SK-N-SH (cell line): ENCODE data around the gene CDH20. TPM values are rescaled to one million over a fixed set of nuclear protein-coding genes. Genes with fewer than 3 reads are reported as not detected.

Source experiments
- CTCF ChIA-PET: fragments of 300-600, 350-600 bp; formaldehyde crosslinking; extraction: SDS; loops from one replicate; lab custom pipeline; 2021; lab: Yijun Ruan, JAX
- POLR2A ChIA-PET: fragments of 350-600 bp; sonication (Branson Sonifier 250); formaldehyde crosslinking; extraction: SDS; loops from one replicate; lab custom pipeline; 2020; ENCODE audit warnings: antibody characterized with exemption, inconsistent platforms; lab: Yijun Ruan, JAX
- DNase-seq: peaks from one replicate; pipeline ENCODE4 v3.0.0; 2012
- H2AFZ ChIP-seq: fragments of 200-600 bp; sonication (generic); 2 replicates; pipeline ENCODE4 v1.8.1; 2016; ENCODE audit warnings: antibody characterized with exemption, mild to moderate bottlenecking, low read depth
- H3F3A ChIP-seq: fragments of 200-600 bp; sonication (generic); replicated peaks from 2 replicates; pipeline ENCODE3; 2016; ENCODE audit warnings: antibody characterized with exemption, mild to moderate bottlenecking; ENCODE audit not compliant: insufficient read depth
- H3K27ac ChIP-seq, 2 experiments: fragments of 200-500 bp in 1 of 2; fragments of 200-600 bp in 1 of 2; sonication (Bioruptor generic) in 1 of 2; sonication (generic), shearing (Covaris generic) in 1 of 2; 2 replicates each; pipeline versions ENCODE4 v1.5.1 to v1.6.1; 2014 to 2016; ENCODE audit warnings: low read depth in 2 of 2, inconsistent platforms in 1 of 2, low read length in 1 of 2, mild to moderate bottlenecking in 1 of 2, mixed read lengths in 1 of 2
- H3K27me3 ChIP-seq: fragments of 200-600 bp; sonication (generic), shearing (Covaris generic); 2 replicates; pipeline ENCODE4 v1.6.1; 2016; ENCODE audit warnings: mixed run types; ENCODE audit not compliant: insufficient read depth
- H3K36me3 ChIP-seq, 2 experiments: fragments of 200-500 bp in 1 of 2; fragments of 200-600 bp in 1 of 2; sonication (Bioruptor generic) in 1 of 2; sonication (generic) in 1 of 2; replicated peaks in 1 of 2; 2 replicates each; pipeline versions ENCODE3 to v1.5.1; 2014 to 2016; ENCODE audit warnings: low read length in 1 of 2, mild to moderate bottlenecking in 1 of 2; ENCODE audit not compliant: insufficient read depth in 2 of 2, control insufficient read depth in 1 of 2
- H3K4me1 ChIP-seq, 2 experiments: fragments of 200-500 bp in 1 of 2; fragments of 200-600 bp in 1 of 2; sonication (Bioruptor generic) in 1 of 2; sonication (generic), shearing (Covaris generic) in 1 of 2; 2 replicates each; pipeline versions ENCODE4 v1.5.1 to v1.6.1; 2014 to 2016; ENCODE audit warnings: low read depth in 1 of 2, low read length in 1 of 2, mixed run types in 1 of 2; ENCODE audit not compliant: insufficient read depth in 2 of 2, control insufficient read depth in 1 of 2
- H3K4me2 ChIP-seq: fragments of 200-600 bp; sonication (generic), shearing (Covaris generic); 2 replicates; pipeline ENCODE4 v1.6.1; 2017; ENCODE audit warnings: mixed run types
- H3K4me3 ChIP-seq, 2 experiments: fragments of 200-500 bp in 1 of 2; fragments of 200-600 bp in 1 of 2; sonication (Bioruptor generic) in 1 of 2; sonication (generic), shearing (Covaris generic) in 1 of 2; 2 replicates each; pipeline versions ENCODE4 v1.5.1 to v1.8.1; 2014 to 2016; ENCODE audit warnings: low read depth in 2 of 2, inconsistent platforms in 1 of 2, low read length in 1 of 2, mild to moderate bottlenecking in 1 of 2, mixed read lengths in 1 of 2, moderate library complexity in 1 of 2
- H3K79me2 ChIP-seq: fragments of 200-600 bp; sonication (generic); 2 replicates; pipeline ENCODE4 v1.8.1; 2017; ENCODE audit warnings: mild to moderate bottlenecking; ENCODE audit not compliant: insufficient read depth
- H3K9ac ChIP-seq: fragments of 200-600 bp; sonication (generic); 2 replicates; pipeline ENCODE4 v1.6.1; 2017; ENCODE audit warnings: mixed run types
- H3K9me2 ChIP-seq: fragments of 200-600 bp; sonication (generic); 2 replicates; pipeline ENCODE4 v1.6.1; 2017; ENCODE audit warnings: mixed run types
- H3K9me3 ChIP-seq: fragments of 200-600 bp; sonication (generic); 2 replicates; pipeline ENCODE4 v1.6.1; 2017; ENCODE audit warnings: mixed run types, mild to moderate bottlenecking, moderate library complexity
- H4K20me1 ChIP-seq: fragments of 200-600 bp; sonication (generic); 2 replicates; pipeline ENCODE4 v1.6.1; 2017; ENCODE audit warnings: mild to moderate bottlenecking, mixed run types; ENCODE audit not compliant: insufficient read depth
- CHD2 ChIP-seq: fragments of 150-350 bp; IDR thresholded peaks from 2 replicates; pipeline ENCODE4 v1.6.1; 2018; ENCODE audit warnings: low read length; ENCODE audit not compliant: partially characterized antibody
- CTCF ChIP-seq: fragments of 200-600 bp; sonication (generic); IDR thresholded peaks from 2 replicates; pipeline ENCODE4 v1.6.1; 2017; ENCODE audit warnings: antibody characterized with exemption, mild to moderate bottlenecking, moderate library complexity
- EP300 ChIP-seq, 2 experiments: IDR thresholded peaks; 2 replicates each; pipeline versions ENCODE4 v1.4.0 to v1.6.1; 2012; ENCODE audit warnings: borderline replicate concordance in 1 of 2, low read depth in 1 of 2, low read length in 1 of 2
- EZH2phosphoT487 ChIP-seq: fragments of 200-600 bp; sonication (generic); IDR thresholded peaks from 2 replicates; pipeline ENCODE4 v1.6.1; 2017; ENCODE audit warnings: low read depth, mixed run types, mild to moderate bottlenecking, antibody characterized with exemption, moderate library complexity, borderline replicate concordance
- FOXM1 ChIP-seq: IDR thresholded peaks from 2 replicates; pipeline ENCODE4 v1.4.0; 2012; ENCODE audit warnings: low read depth, mild to moderate bottlenecking
- GATA2 ChIP-seq: sonication (generic); formaldehyde crosslinking; IDR thresholded peaks from 2 replicates; pipeline ENCODE4 v1.5.0; 2020; ENCODE audit warnings: mild to moderate bottlenecking, missing genetic modification reagents
- MAX ChIP-seq: IDR thresholded peaks from 2 replicates; pipeline ENCODE4 v1.4.0; 2012; ENCODE audit warnings: low read depth
- MXI1 ChIP-seq: IDR thresholded peaks from 2 replicates; pipeline ENCODE4 v1.6.1; 2012; ENCODE audit warnings: mild to moderate bottlenecking, low read depth, low read length, improper control_type of control experiment
- NFIC ChIP-seq: IDR thresholded peaks from 2 replicates; pipeline ENCODE4 v1.4.0; 2012; ENCODE audit warnings: borderline replicate concordance
- POLR2AphosphoS5 ChIP-seq: IDR thresholded peaks from 2 replicates; pipeline ENCODE4 v1.6.1; 2012; ENCODE audit warnings: low read depth, low read length
- RCOR1 ChIP-seq: fragments of 150-350 bp; IDR thresholded peaks from 2 replicates; pipeline ENCODE4 v1.6.1; 2017; ENCODE audit warnings: antibody characterized with exemption, low read length
- REST ChIP-seq: IDR thresholded peaks from 2 replicates; pipeline ENCODE4 v1.6.1; 2012; ENCODE audit warnings: mild to moderate bottlenecking, low read depth, low read length, moderate library complexity
- RXRA ChIP-seq: IDR thresholded peaks from 2 replicates; pipeline ENCODE4 v1.4.0; 2012; ENCODE audit warnings: low read depth, mild to moderate bottlenecking, borderline replicate concordance
- SIN3A ChIP-seq: IDR thresholded peaks from 2 replicates; pipeline ENCODE4 v1.6.1; 2012; ENCODE audit warnings: low read depth, mild to moderate bottlenecking, low read length, moderate library complexity, borderline replicate concordance
- TAF1 ChIP-seq: IDR thresholded peaks from 2 replicates; pipeline ENCODE4 v1.6.1; 2012; ENCODE audit warnings: low read depth, mild to moderate bottlenecking, low read length, moderate library complexity, borderline replicate concordance
- TCF12 ChIP-seq: IDR thresholded peaks from 2 replicates; pipeline ENCODE4 v1.4.0; 2012
- TEAD4 ChIP-seq: IDR thresholded peaks from 2 replicates; pipeline ENCODE4 v1.4.0; 2012; ENCODE audit warnings: mild to moderate bottlenecking, borderline replicate concordance; ENCODE audit not compliant: insufficient read depth
- USF1 ChIP-seq: IDR thresholded peaks from 2 replicates; pipeline ENCODE4 v1.4.0; 2012; ENCODE audit warnings: low read depth, borderline replicate concordance
- USF2 ChIP-seq: fragments of 150-350 bp; IDR thresholded peaks from 2 replicates; pipeline ENCODE4 v1.6.1; 2017; ENCODE audit warnings: antibody characterized with exemption, low read length, low read depth, borderline replicate concordance
- YY1 ChIP-seq: IDR thresholded peaks from 2 replicates; pipeline ENCODE4 v1.4.0; 2012; ENCODE audit warnings: low read depth, mild to moderate bottlenecking
- ZBTB33 ChIP-seq: IDR thresholded peaks from 2 replicates; pipeline ENCODE4 v1.4.0; 2012; ENCODE audit warnings: low read depth, borderline replicate concordance
- WGBS: methylation state at CpG from one replicate; pipeline ENCODE4 v1.1.6; 2017; ENCODE audit warnings: low lambda C conversion rate; 5-methylcytosine and 5-hydroxymethylcytosine counted together
- polyA plus RNA-seq, 3 experiments: library from polyadenylated mRNA; depleted of rRNA; stranded (reverse); fragments of >200 nt; gene quantifications; 2 replicates each; pipeline ENCODE4 v1.2.3, GENCODE V29; 2012

CDH20 gene
- polyA plus RNA-seq, 1 of the 3 experiments (the other 2 are of a cell fraction), result 1.1 TPM

- TF ChIP-seq POLR2AphosphoS5 (peak; percentile 32; the same call in 1 of the 2 replicates), CHD2 (no peak), TCF12 (peak; percentile 75), MAX (peak; percentile 80)
- TF ChIP-seq, all 33 proteins: peak for 11
Measured at GRCh38 chr18:61569176-61569892, 236.1 kb downstream of the CDH20 start (continued).

- CTCF ChIA-PET, result interaction anchor here (1.2 to 1.5 kb wide), 2 partner anchors 12 to 331 kb away, joined by 3 to 4 read pairs; no protein-coding TSS in a partner anchor
- 0 out of 2 replicates have a peak overlapping the region, but pooled peaks have one; percentile 54 for H3K4me2 ChIP-seq
Measured at GRCh38 chr18:61570070-61570469, 236.8 kb downstream of the CDH20 start.

More at GRCh38 chr18:61570070-61570469, 236.8 kb downstream of the CDH20 start:
- Histone ChIP-seq H3K4me3 (no peak overlapping the region), H3K27ac (peak overlapping the region; percentile 70 to 88; a peak in 3 of 4 replicates), H4K20me1 (no peaks in the 10 kb centered on the region), H3K27me3 (no peaks in the 10 kb centered on the region), H3K79me2 (no peaks in the 10 kb centered on the region), H3K9ac (peak overlapping the region; percentile 47; the same call in 1 of the 2 replicates), H2AFZ (peak overlapping the region; percentile 60; the same call in 1 of the 2 replicates), H3F3A (peaks cover 21% of the 10 kb centered on the region), H3K9me3 (0 out of 2 replicates have a peak, but pooled peaks cover 9% of the 10 kb centered on the region), H3K36me3 (peaks cover 0 to 17% of the 10 kb centered on the region in 2 experiments), H3K4me1 (peaks cover 0 to 14% of the 10 kb centered on the region in 2 experiments; a peak in 1 of 4 replicates), H3K9me2 (no peaks in the 10 kb centered on the region)
- no peak for TF ChIP-seq TEAD4
- TF ChIP-seq TAF1, result no peak
- no peak for TF ChIP-seq EP300 (IDR thresholded peaks at IDR 0.05; ENCODE audit: borderline replicate concordance in 1 of 2, low read depth in 1 of 2, low read length in 1 of 2)
- TF ChIP-seq FOXM1, result no peak
- no peak for TF ChIP-seq GATA2 (CRISPR knock-in tag)
- TF ChIP-seq SIN3A, result no peak
- no peak for TF ChIP-seq CTCF
- no peak for TF ChIP-seq RXRA
- no peak for TF ChIP-seq USF1
- TF ChIP-seq ZBTB33, result no peak
- TF ChIP-seq YY1, result no peak
- TF ChIP-seq NFIC, result no peak
- no peak for TF ChIP-seq MXI1
- TF ChIP-seq USF2, result no peak
- TF ChIP-seq RCOR1, result no peak
- no peak for TF ChIP-seq REST
- no peak for TF ChIP-seq EZH2phosphoT487
- POLR2A ChIA-PET, result no interaction called here
- DNase-seq, result no peak
- WGBS, result 90% methylated on average over 3 of the region's 3 CpGs
